ENCODE measurements around the gene POU6F2.

DNA sequence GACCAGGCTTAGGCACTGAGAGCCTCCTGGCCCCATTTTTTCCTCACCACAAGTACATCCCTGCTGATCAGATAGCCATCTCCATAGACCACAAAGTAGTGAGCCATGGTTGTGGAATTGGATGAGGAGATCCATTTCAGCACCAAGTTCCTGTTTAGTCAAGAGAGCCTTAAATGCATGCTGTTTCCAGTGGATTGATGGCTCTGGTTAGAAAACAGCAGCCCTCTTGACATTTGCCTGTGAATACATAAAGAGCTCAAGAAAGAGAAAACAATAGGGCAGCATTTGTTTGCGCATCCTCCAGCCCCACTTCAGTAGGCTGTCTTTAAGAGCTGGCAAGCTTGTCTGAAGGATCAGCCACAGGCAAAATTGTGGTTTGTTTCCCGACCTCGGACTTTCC is 251.2 kb downstream of the POU6F2 start:
- TF ChIP-seq, protein P1, sequence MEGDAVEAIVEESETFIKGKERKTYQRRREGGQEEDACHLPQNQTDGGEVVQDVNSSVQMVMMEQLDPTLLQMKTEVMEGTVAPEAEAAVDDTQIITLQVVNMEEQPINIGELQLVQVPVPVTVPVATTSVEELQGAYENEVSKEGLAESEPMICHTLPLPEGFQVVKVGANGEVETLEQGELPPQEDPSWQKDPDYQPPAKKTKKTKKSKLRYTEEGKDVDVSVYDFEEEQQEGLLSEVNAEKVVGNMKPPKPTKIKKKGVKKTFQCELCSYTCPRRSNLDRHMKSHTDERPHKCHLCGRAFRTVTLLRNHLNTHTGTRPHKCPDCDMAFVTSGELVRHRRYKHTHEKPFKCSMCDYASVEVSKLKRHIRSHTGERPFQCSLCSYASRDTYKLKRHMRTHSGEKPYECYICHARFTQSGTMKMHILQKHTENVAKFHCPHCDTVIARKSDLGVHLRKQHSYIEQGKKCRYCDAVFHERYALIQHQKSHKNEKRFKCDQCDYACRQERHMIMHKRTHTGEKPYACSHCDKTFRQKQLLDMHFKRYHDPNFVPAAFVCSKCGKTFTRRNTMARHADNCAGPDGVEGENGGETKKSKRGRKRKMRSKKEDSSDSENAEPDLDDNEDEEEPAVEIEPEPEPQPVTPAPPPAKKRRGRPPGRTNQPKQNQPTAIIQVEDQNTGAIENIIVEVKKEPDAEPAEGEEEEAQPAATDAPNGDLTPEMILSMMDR (IDR thresholded peaks at IDR 0.05 in 2 of 3, conservative IDR thresholded peaks at IDR 0.05 in 1 of 3; ENCODE audit: borderline replicate concordance in 1 of 3, insufficient read depth in 1 of 3, low read depth in 2 of 3, low read length in 2 of 3), result no peak
- TF ChIP-seq POLR2AphosphoS5 (IDR thresholded peaks at IDR 0.05; ENCODE audit: low read depth, low read length) (no peak), POLR2A (IDR thresholded peaks at IDR 0.05; ENCODE audit: borderline replicate concordance, extremely low read depth, insufficient read depth, insufficient read length) (no peak), RAD21 (IDR thresholded peaks at IDR 0.05; ENCODE audit: low read depth) (no peak), SRF (IDR thresholded peaks at IDR 0.05; ENCODE audit: low read depth) (no peak), REST (IDR thresholded peaks at IDR 0.05; ENCODE audit: low read depth) (no peak)
- TF ChIP-seq, protein P2, sequence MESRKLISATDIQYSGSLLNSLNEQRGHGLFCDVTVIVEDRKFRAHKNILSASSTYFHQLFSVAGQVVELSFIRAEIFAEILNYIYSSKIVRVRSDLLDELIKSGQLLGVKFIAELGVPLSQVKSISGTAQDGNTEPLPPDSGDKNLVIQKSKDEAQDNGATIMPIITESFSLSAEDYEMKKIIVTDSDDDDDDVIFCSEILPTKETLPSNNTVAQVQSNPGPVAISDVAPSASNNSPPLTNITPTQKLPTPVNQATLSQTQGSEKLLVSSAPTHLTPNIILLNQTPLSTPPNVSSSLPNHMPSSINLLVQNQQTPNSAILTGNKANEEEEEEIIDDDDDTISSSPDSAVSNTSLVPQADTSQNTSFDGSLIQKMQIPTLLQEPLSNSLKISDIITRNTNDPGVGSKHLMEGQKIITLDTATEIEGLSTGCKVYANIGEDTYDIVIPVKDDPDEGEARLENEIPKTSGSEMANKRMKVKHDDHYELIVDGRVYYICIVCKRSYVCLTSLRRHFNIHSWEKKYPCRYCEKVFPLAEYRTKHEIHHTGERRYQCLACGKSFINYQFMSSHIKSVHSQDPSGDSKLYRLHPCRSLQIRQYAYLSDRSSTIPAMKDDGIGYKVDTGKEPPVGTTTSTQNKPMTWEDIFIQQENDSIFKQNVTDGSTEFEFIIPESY (IDR thresholded peaks at IDR 0.05; ENCODE audit: extremely low read depth, insufficient replicate concordance, low read length), result no peak
- TF ChIP-seq, protein P3, sequence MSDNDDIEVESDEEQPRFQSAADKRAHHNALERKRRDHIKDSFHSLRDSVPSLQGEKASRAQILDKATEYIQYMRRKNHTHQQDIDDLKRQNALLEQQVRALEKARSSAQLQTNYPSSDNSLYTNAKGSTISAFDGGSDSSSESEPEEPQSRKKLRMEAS (IDR thresholded peaks at IDR 0.05), result no peak
